GM19043 (cell line): ENCODE data around the gene BCL6.

Experiments
- ATAC-seq: cut with Tn5 transposase; IDR thresholded peaks from one replicate; pipeline ENCODE4 v1.9.1; 2021; ENCODE audit warnings: low read depth; ENCODE audit not compliant: unreplicated experiment

BCL6 gene

GRCh38 chr3:187740421-187741399 lies 4.6 kb downstream of the BCL6 start:
- no peak for ATAC-seq

GRCh38 chr3:187739561-187740332 lies 5.5 kb downstream of the BCL6 start:
- peak; percentile 54 for ATAC-seq

DNA sequence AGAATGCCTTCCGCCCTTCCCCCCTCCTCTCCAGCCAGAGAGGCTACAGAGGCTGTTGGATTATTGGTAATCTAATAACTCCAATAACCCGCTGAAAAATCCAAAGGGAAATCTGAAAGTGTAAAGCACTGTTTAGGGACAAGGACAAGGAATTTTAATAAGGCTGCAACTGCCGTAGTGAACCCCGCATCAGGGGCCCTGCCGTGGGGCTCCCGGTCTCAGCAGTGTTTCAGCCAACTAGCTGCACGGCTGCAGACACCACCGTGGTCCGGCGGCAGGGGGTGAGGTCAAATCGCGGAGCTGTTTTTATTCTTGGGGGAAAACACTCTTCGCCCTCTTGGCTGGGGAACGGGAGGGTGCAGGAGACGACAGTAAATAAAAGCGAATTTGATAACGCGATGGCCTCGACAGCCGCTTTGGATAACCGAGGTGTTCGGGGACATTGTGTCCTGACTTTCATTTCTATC lies 6.1 kb downstream of the BCL6 start:
- ATAC-seq: no peak

GRCh38 chr3:187738331-187739093 lies 6.8 kb downstream of the BCL6 start:
- ATAC-seq: peak; percentile 52

DNA sequence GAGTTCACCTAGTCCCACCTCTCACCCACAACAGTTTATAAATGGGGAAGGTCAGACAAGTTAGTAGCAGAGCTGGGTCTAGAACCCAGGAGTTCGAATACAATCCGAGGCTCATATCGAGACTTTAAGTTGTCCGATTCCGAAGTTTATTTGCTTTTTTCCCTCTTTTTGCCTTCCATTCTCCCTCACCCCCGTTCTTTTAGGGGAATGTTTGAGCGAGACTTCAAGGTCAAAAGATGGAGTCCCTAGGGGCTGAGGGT lies 7.3 kb downstream of the BCL6 start:
- no peak for ATAC-seq

DNA sequence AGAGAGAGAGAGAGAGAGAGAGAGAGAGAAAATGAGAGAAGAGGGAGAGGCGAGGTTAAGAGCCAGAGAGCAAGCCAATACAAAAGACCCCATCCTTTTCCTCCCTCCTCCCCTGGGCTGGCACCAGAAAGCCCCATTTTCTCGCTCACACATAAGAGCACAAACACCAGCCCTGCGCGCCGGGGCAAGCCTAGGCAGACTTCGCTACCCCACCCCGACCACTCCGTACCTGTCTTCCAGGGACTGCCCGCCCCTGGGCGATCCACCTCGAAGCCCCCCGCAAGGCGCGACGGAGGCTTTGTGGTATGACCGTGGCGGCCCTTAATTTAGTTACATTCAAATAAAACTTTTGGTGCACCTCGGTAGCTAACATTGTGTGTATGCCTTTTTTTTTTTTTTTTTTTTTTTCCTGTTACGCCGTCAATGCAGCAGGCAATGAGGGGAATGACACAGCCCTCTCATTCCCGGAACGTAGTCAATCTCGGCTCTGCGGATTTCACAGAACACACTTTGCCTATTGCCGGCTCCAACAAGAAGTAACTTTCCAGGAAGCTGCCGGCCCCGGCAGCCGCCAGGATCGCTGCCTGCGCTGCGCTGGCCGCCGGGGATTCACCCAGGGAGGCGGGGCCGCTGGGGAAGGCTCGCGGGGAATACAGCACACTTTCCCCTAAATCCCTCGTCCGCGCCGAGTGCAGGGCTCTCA lies 7.7 kb downstream of the BCL6 start:
- ATAC-seq: no peak

DNA sequence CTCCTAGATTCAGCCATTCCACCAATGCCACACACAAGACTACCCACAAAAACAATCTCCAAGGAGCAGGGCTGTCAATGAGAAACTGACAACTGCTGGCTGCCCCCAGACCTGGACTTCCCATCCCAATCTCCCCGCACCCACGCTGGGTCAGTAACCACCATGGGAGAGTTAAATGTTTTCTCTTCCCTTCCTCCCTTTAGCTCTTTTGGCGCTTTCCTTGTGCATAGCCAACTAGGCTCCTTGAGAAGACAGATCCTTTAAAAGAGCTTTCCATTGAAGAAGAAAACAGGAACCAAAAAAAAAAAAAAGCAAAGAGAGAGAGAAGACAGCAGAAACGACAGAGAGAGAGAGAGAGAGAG lies 8.3 kb downstream of the BCL6 start:
- ATAC-seq: no peak

DNA sequence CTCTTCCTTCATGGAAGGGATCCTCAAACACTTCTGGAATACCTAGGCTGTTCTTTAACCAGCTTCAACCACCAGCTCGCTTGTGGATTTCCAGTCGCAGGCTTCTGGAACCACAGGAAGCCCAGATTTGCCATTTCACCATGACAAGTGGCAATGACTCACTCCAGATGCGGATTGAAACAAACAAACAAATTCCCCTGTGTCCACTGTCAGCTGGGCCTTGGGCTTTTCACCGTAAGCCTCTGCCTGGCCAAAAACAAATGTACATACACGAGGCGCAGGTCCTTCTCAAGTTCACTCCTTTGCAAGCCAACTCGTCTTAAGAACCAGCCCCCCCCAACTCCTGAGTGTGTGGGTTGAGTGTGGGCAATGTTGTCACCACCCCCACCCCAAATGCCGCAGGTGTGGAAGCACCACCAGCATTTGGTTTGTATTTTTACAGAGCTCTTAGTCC lies 8.8 kb downstream of the BCL6 start:
- ATAC-seq: no peak

DNA sequence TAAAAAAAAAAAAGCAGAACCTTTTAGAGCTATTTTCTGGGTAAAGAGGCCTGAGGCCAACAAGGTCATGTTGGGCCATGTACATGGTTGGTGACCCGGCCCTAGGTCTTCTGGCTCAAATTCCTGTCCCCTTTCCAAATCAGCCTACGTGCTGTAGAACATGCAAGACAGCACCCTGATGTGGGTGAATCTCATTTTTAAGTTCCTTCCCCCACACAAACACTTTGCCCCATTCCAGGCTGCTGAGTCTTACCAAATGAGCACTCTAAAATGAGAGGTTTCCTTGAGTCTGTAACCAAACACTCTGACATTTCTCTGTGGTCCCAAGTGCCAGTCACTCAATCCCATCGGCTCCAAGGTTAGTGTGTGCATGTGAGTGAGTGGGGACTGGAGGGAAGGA lies 9.4 kb downstream of the BCL6 start:
- ATAC-seq: no peak

GRCh38 chr3:187735383-187735782 lies 9.9 kb downstream of the BCL6 start:
- ATAC-seq: no peak

DNA sequence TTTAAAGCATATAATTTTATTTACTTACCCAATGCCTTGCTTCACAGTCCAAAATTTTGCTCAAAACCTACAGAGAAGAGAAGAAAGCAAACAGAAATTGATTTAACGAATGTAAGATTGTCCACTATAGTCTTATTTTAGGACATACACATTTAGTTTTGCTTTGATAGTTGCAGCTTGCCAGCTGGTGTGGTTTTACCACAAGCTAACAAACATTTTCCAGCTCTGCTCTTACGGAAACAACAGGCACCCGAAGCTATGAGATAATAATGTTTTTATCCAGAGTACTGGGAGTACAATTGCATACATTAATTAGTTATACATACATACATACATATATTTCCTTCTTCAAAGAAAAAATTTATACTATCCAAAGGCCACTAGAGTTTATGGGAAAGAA lies 10.4 kb downstream of the BCL6 start:
- no peak for ATAC-seq

DNA sequence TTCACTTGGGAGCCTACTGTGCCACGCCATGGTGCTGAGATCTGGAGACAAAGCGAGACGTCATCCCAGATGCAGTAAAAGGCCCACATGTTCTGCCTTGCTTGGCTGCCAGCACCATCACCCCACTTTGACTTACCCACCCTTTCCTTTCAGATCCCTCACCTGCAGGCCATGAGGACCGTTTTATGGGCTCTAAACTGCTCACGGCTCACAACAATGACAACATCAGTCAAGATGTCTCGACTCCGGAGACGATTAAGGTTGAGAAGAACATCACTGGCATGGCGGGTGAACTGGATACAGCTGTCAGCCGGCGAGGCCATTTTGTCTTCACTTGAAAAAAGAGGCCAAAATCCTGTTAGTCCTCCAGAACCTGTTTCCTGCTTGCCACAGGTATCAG lies 11.9 kb downstream of the BCL6 start:
- no peak for ATAC-seq

DNA sequence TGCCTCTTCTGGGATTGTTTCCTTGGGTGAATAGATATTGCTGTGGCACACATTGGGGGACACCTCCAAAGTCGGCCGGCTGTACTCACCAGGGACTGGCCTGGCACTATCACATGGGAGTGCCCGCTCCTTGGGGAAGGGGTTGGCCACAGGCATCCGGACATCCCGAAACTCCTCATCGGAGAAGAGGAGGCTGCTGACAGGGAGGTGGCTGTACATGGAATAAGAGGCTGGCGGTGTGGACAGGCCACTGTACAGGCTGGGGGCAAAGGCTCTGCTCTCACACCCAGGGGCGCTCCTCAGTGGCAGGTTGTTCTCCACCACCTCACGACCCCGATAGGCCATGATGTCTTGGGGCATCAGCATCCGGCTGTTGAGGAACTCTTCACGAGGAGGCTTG lies 15.7 kb downstream of the BCL6 start:
- ATAC-seq: no peak

GRCh38 chr3:187728940-187729583 lies 16.2 kb downstream of the BCL6 start:
- ATAC-seq: no peak

DNA sequence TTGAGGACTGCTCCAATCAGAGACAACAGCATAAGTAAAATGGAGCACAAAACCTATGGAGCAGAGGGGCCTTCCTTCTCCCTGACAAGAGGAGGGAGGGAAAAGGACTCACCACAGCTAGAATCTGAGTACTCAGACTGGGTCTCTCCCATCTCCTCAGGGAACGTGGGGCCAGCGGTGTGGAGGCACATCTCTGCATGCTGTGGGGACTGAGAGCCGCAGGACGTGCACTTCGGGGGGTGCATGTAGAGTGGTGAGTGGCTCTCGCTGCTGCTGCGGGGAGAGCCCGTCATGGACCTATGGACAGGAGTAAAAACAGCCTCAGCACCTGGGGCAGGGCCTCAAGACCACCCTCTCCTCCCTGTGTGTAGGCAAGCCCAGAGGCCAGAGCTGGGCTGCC lies 17.0 kb downstream of the BCL6 start:
- ATAC-seq: no peak

- no peak for ATAC-seq
Observed at GRCh38 chr3:187726564-187726963, 18.7 kb downstream of the BCL6 start.

DNA sequence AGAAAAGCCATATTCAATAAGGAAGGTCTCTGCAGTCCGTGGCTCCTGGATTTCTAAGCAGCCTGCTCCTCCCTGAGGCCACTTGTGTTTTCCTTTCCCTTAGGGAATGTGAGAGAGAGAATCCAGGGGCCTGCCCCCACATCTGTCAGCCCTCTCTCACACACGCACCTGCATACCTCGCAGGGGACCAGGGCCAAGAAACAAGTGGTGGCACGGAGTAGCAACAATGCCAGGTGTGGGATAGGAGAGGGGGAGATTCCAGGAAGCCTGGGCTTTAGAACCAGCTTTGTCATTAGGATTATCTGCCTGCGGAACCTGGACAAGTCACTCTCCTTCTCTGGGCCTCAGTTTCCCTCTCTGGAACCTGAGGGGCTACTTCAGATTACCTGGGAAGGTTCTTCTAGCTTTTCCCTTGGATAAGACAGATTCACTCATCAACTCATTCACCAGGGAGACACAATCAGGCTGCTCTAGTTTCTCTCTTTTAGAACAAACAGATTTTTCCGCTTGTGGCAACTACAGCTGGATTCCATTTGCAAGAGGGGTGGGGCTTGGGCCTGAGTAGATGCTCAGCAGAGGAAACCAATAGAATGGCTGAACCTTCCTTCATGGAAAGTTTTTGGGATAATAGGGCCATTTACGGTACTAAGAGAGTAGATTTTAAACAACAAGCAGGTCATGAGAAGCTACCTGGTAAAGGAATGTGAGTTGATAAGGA lies 19.5 kb downstream of the BCL6 start:
- no peak for ATAC-seq

DNA sequence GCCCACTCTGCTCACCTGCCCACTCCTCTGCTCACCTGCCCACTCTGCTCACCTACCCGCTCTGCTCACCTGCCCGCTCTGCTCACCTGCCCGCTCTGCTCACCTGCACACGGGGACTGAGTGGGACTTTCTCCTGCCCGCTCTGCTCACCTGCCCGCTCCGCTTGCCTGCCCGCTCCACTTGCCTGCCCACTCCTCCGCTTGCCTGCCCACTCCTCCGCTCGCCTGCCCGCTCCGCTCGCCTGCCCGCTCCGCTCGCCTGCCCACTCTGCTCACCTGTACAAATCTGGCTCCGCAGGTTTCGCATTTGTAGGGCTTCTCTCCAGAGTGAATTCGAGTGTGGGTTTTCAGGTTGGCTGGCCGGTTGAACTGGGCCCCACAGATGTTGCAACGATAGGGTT lies 20.0 kb downstream of the BCL6 start:
- no peak for ATAC-seq

DNA sequence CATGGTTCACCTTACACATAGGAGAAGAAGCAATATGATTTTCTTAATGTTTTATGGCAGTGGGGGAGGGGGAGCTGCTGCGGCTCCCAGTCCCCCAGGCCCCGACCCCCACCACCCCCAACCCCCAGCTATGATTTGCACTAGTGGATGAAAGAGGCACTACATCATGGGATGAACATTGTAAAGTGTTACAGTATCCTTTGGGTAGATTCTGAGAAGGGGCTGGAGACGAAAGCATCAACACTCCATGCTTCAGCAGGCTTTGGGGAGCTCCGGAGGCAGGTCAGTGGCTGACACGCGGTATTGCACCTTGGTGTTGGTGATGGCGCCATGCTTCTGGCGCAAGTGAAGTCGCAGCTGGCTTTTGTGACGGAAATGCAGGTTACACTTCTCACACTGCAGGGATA lies 23.1 kb downstream of the BCL6 start:
- ATAC-seq: no peak
